Nephron (organoid): Measurements from ENCODE around the gene CWC27.

Experiments used
- H3K27ac Mint-ChIP-seq, 3 experiments: 2 replicates each; pipeline ENCODE4 v1.8.0; 2020; ENCODE audit warnings: mixed read lengths in 3 of 3, mild to moderate bottlenecking in 2 of 3, moderate library complexity in 1 of 3
- H3K27me3 Mint-ChIP-seq: 2 replicates; pipeline ENCODE4 v1.8.0; 2021; ENCODE audit warnings: low read depth, mild to moderate bottlenecking, moderate library complexity, mixed read lengths
- H3K36me3 Mint-ChIP-seq: 2 replicates; pipeline ENCODE4 v1.8.0; 2020; ENCODE audit warnings: low read depth, mixed read lengths
- H3K4me1 Mint-ChIP-seq: 2 replicates; pipeline ENCODE4 v1.8.0; 2020; ENCODE audit warnings: mixed read lengths
- H3K4me3 Mint-ChIP-seq, 3 experiments: 2 replicates each; pipeline ENCODE4 v1.8.0; 2020; ENCODE audit warnings: mild to moderate bottlenecking in 3 of 3, mixed read lengths in 3 of 3, moderate library complexity in 2 of 3
- H3K9me3 Mint-ChIP-seq: 2 replicates; pipeline ENCODE4 v1.8.0; 2020; ENCODE audit warnings: mixed read lengths
- TF ChIP-seq, protein P1 (sequence below), 3 experiments: fragments of 200-600 bp; sonication (generic); IDR thresholded peaks; one replicate each; pipeline ENCODE4 v1.5.0; 2021; ENCODE audit warnings: antibody characterized with exemption in 3 of 3; ENCODE audit not compliant: unreplicated experiment in 3 of 3

CWC27 gene

DNA sequence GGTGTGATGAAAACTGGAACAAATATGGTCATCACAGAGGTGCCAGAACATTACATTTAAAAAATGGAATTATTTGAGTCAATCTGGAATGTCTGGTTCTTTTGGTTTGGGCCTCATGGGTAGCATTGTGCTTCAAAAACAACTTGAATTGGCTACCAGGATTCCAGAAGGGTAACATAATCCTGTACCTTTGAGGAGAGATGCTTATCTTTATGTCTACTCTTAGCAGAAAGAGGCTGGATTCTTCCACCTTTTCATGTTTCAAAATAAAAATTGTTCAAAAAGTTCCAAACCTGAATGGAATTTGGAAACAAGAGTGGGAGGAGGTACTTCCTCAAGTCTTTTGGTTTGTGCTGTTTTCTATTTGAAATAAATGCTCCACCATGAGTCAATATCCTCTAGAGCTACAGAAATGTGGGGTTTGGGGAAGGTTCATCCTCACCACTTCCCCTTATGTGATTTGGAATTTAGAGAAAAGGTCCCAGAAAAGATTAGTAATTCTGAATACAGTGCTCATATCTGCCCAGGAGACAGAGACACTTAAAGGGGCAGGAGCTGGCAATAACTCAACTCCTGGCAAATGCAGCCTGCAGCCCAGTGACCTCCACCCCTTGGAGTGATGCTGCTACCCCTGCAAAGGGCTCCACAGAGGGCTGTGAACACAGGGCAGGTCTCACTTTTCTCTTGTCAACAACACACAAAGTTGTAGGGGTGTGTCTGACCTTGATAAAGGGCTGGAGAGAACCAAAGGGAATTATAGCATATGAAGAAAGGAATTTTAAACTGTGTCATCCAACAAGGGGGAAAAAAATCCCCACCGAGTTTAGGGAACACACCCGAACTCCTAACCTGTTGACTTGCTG, 272.8 kb downstream of the CWC27 start:
- no peaks in the 10 kb centered on the region for H3K9me3 Mint-ChIP-seq
- TF ChIP-seq, protein P1, sequence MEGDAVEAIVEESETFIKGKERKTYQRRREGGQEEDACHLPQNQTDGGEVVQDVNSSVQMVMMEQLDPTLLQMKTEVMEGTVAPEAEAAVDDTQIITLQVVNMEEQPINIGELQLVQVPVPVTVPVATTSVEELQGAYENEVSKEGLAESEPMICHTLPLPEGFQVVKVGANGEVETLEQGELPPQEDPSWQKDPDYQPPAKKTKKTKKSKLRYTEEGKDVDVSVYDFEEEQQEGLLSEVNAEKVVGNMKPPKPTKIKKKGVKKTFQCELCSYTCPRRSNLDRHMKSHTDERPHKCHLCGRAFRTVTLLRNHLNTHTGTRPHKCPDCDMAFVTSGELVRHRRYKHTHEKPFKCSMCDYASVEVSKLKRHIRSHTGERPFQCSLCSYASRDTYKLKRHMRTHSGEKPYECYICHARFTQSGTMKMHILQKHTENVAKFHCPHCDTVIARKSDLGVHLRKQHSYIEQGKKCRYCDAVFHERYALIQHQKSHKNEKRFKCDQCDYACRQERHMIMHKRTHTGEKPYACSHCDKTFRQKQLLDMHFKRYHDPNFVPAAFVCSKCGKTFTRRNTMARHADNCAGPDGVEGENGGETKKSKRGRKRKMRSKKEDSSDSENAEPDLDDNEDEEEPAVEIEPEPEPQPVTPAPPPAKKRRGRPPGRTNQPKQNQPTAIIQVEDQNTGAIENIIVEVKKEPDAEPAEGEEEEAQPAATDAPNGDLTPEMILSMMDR (IDR thresholded peaks at IDR 0.05; ENCODE audit: unreplicated experiment in 3 of 3) = no peak
- H3K27ac Mint-ChIP-seq = no peak overlapping the region
- peaks cover 3% of the 10 kb centered on the region for H3K27me3 Mint-ChIP-seq
- no peaks in the 10 kb centered on the region for H3K36me3 Mint-ChIP-seq
- H3K4me1 Mint-ChIP-seq = peaks cover 1% of the 10 kb centered on the region
- no peak overlapping the region for H3K4me3 Mint-ChIP-seq

DNA sequence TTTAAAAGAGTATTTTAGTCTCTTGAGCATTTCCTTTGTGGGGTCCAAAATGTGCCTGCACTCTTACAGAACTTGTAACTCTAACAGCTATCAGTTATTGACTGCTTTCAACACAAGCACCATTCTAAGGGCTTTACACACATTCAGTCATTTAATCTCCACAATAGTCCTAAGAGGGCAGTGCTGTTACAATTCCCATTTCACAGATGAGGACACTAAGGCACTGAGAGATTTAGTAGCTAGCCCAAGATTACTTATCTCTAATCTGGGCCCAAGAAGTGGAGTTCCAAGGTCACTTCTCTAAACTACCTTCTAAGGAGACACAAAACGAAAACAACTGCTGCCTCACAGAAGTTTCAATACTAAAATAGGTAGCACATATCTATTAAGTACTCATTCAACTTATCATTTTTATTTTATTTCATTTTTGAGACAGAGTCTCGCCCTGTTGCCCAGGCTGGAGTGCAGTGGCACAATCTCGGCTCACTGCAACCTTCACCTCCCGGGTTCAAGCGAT, 275.2 kb downstream of the CWC27 start:
- Mint-ChIP-seq H3K9me3 (no peaks in the 10 kb centered on the region), H3K27me3 (no peaks in the 10 kb centered on the region), H3K4me1 (no peaks in the 10 kb centered on the region), H3K27ac (no peak overlapping the region), H3K36me3 (no peaks in the 10 kb centered on the region), H3K4me3 (no peak overlapping the region)
- TF ChIP-seq, protein P1 (IDR thresholded peaks at IDR 0.05; ENCODE audit: unreplicated experiment in 3 of 3) = no peak

DNA sequence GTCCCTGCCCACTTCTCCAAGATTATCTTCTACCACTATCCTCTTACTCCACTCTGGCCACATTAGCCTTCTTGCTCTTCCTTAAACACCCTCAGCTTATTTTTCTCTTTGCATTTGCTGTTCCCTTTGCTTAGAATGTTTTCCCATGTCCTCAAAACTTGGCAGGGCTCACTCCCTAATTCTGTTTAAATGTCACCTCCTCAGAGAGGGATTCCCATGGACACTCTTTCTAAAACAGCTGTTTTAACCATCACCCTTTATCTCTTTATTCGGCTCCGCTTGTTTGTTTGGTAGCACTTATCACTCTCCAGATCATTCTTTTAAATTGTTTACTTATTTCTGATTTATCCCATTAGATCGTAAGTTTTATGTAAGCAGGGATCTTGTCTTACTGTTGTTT, 278.5 kb downstream of the CWC27 start:
- TF ChIP-seq, protein P1 (IDR thresholded peaks at IDR 0.05; ENCODE audit: unreplicated experiment in 3 of 3) = no peak
- no peak overlapping the region for H3K27ac Mint-ChIP-seq
- no peaks in the 10 kb centered on the region for H3K36me3 Mint-ChIP-seq
- no peaks in the 10 kb centered on the region for H3K4me1 Mint-ChIP-seq
- H3K27me3 Mint-ChIP-seq = no peaks in the 10 kb centered on the region
- no peaks in the 10 kb centered on the region for H3K9me3 Mint-ChIP-seq
- no peak overlapping the region for H3K4me3 Mint-ChIP-seq

DNA sequence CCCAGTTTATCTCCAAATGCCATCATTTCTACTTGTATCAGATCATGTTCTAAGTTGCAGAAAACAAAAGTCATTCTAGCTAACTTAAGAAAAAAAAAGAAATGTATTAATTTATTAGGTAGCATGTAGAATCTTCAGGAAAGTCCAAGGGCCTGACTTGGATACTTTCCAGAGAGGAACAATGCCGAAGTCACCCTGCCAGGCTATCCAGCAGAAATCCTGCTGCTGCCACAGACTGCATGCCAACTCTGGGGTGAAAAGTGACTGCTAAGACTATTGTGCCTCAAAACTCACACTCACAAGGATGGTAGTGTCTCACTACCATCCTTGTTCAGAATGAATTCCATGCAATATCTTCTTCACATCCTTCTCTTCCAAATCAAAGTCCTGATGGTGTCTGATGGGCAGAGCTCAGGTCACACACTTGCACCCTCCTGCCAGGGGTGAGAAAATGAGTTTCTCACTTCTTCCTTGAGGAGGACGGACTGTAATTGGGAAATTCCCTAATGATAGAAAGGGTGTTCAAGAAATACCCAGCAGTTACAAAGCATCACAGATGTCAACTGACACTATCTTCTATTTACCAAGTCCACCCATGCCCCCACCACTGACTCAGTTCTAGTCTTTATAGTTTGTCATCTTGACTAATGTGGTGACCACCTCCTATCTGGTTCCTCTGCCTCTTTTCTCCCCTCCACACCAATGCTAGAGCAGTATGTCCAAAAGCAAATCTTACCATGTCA, 279.4 kb downstream of the CWC27 start:
- H3K36me3 Mint-ChIP-seq = no peaks in the 10 kb centered on the region
- no peaks in the 10 kb centered on the region for H3K9me3 Mint-ChIP-seq
- H3K4me1 Mint-ChIP-seq = no peaks in the 10 kb centered on the region
- TF ChIP-seq, protein P1 (IDR thresholded peaks at IDR 0.05; ENCODE audit: unreplicated experiment in 3 of 3) = no peak
- H3K4me3 Mint-ChIP-seq = no peak overlapping the region
- H3K27me3 Mint-ChIP-seq = no peaks in the 10 kb centered on the region
- no peak overlapping the region for H3K27ac Mint-ChIP-seq

DNA sequence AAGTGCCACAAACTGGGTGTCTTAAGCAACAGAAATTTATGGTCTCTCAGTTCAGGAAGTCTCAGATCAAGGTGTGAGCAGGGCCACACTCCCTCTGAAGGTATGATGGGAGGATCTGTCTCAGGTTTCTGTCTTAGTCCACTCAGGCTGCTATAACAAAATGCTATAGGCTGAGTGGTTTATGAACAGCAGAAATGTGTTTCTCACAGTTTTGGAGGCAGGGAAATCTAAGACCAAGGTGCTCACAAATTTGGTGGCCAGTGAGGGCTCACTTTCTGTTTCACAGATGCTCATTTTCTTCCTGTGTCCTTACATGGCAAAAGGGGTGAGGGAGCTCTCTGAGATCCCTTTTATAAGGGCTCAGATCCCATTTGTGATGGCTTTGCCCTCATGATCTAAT, 281.4 kb downstream of the CWC27 start:
- Mint-ChIP-seq H3K27ac (no peak overlapping the region), H3K9me3 (no peaks in the 10 kb centered on the region), H3K27me3 (no peaks in the 10 kb centered on the region), H3K36me3 (no peaks in the 10 kb centered on the region), H3K4me1 (no peaks in the 10 kb centered on the region), H3K4me3 (no peak overlapping the region)
- TF ChIP-seq, protein P1 (IDR thresholded peaks at IDR 0.05; ENCODE audit: unreplicated experiment in 3 of 3) = no peak
